ENCODE data around the gene NR4A1.
A peak's percentile ranks its signal among the peaks of the same experiment; 100 is the strongest.

NR4A1 gene

GRCh38 chr12:52056801-52057637, 5.8 kb downstream of the NR4A1 start:
- H3K4me3 ChIP-seq, result no peak overlapping the region
- no peak overlapping the region for H3K27ac ChIP-seq
- H3K27me3 ChIP-seq, result no peaks in the 10 kb centered on the region; a peak in 1 of 22 replicates
- H3K36me3 ChIP-seq, result peaks cover 0 to 48% (median 15%) of the 10 kb centered on the region in 11 experiments; a peak in 15 of 22 replicates
- peaks cover 0 to 45% (median 6%) of the 10 kb centered on the region in 11 experiments; a peak in 9 of 22 replicates for H4K20me1 ChIP-seq
- TF ChIP-seq Cebpa-rat (IDR thresholded peaks at IDR 0.05), result no peak
- no peak overlapping the region for H3K4me2 ChIP-seq
- H3K4me1 ChIP-seq, result peaks cover 0 to 14% (median 9%) of the 10 kb centered on the region in 10 experiments; a peak in 14 of 20 replicates
- H3K9me3 ChIP-seq (replicated peaks in 1 of 11), result no peaks in the 10 kb centered on the region
- no peak overlapping the region for H3K9ac ChIP-seq

DNA sequence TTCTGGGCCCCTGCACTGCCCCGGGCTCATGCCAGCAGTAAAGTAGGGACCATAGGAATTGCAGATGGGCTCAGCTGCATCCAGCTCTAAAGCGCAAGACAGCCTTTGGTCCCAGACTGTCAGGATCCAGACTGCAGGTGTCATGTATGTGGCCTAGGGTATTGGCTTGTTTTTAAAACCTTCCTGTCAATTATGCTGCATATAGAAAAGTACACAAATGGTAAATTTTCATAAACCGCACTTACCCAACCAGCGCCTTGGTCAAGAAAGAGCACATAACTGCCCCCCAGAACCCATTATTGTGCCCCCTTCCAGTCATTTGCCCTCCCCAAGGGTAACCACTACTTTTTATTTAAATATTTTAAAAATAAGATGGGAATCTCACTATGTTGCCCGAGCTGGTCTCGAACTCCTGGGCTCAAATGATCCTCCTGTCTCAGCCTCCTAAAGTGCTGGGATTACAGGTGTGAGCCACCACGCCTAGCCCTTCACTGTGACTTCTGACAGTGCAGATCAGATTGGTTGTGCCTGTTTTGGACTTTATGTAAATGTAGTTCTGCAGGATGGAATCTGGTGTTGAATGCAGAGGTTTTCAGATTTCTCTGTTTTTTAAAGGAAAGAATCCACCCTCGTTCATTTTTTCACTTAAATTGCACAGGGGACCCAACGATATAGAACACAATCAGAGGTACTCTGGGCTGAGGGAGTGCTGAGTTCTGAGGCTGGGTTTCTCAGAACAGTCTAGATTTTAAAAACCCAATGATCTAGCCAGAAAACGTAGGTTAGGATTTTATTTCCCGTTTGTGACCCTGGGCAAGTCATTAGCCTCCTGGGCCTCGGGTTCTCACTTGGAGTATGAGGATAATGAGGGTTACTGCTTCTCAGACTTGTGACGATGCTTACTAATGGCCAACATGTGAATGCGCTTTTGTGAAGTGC, 6.7 kb downstream of the NR4A1 start:
- TF ChIP-seq Cebpa-rat (IDR thresholded peaks at IDR 0.05), result no peak
- Histone ChIP-seq H3K9ac (no peak overlapping the region), H3K4me2 (no peak overlapping the region), H3K4me1 (peaks cover 0 to 5% (median under 1%) of the 10 kb centered on the region in 10 experiments; a peak in 7 of 20 replicates), H3K36me3 (peaks cover 0 to 48% (median 15%) of the 10 kb centered on the region in 11 experiments; a peak in 15 of 22 replicates), H3K4me3 (no peak overlapping the region), H3K27ac (no peak overlapping the region), H3K27me3 (no peaks in the 10 kb centered on the region), H3K9me3 (replicated peaks in 1 of 11) (no peaks in the 10 kb centered on the region), H4K20me1 (peaks cover 0 to 36% (median 0%) of the 10 kb centered on the region in 11 experiments; a peak in 5 of 22 replicates)

DNA sequence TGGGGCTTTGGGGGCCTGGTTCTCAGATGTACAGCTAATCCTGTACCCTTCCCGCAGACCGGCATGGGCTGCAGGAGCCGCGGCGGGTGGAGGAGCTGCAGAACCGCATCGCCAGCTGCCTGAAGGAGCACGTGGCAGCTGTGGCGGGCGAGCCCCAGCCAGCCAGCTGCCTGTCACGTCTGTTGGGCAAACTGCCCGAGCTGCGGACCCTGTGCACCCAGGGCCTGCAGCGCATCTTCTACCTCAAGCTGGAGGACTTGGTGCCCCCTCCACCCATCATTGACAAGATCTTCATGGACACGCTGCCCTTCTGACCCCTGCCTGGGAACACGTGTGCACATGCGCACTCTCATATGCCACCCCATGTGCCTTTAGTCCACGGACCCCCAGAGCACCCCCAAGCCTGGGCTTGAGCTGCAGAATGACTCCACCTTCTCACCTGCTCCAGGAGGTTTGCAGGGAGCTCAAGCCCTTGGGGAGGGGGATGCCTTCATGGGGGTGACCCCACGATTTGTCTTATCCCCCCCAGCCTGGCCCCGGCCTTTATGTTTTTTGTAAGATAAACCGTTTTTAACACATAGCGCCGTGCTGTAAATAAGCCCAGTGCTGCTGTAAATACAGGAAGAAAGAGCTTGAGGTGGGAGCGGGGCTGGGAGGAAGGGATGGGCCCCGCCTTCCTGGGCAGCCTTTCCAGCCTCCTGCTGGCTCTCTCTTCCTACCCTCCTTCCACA, 7.6 kb downstream of the NR4A1 start:
- no peak for TF ChIP-seq Cebpa-rat (IDR thresholded peaks at IDR 0.05)
- H3K36me3 ChIP-seq, result peaks cover 0 to 48% (median 15%) of the 10 kb centered on the region in 11 experiments; a peak in 15 of 22 replicates
- H3K4me1 ChIP-seq, result no peaks in the 10 kb centered on the region; a peak in 1 of 20 replicates
- no peak overlapping the region for H3K4me2 ChIP-seq
- no peaks in the 10 kb centered on the region for H3K27me3 ChIP-seq
- no peaks in the 10 kb centered on the region for H3K9me3 ChIP-seq (replicated peaks in 1 of 11)
- no peak overlapping the region for H3K9ac ChIP-seq
- H4K20me1 ChIP-seq, result peaks cover 0 to 27% (median 0%) of the 10 kb centered on the region in 11 experiments; a peak in 4 of 22 replicates
- no peak overlapping the region for H3K4me3 ChIP-seq
- no peak overlapping the region for H3K27ac ChIP-seq

DNA sequence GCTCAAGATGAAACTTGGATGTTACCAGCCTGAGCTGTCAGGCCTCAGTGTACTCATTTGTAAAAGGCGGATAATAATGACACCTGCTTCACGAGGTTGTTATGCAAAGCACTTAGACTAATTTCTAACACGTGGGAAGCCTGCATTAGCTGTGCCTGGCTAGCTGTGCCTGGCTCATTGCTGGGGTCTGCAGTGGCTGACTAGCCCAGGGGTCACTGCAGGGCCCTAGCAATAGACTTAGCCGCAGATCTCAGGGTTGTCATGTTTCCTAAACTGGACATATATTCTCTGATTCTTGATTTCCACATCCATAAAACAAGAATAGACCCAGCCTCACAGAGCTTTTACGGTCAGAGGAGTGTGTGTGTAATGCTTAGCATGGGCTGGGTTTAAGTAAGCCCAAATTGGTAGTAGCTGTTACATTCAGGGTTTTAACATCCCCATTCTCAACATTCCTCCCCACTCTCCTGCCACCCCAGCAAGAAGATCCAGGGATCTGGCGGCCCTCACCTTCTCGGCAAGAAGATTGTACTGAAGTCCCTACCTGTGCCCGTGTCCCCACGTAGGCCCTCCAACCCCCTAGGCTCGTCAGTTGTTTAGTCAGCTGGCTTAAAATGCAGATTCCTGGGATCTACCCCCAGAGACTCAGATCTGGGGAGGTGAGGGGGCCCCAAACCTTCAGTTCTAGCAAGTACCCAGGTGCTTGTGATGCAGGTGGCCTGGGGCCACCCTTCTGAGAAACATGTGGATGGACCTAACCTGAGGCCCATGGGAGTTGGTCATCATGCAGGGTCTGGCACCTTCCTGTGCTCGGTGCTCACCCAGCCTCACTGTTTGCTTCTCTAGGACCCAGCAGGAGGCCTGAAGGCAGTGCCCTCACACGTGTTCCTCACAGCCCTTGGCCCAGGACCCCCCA, 8.6 kb downstream of the NR4A1 start:
- H3K4me2 ChIP-seq, result no peak overlapping the region
- H3K9ac ChIP-seq, result peak overlapping the region in 1 of 11 experiments; percentile 10; a peak in 1 of 22 replicates
- no peaks in the 10 kb centered on the region for H3K4me1 ChIP-seq
- H4K20me1 ChIP-seq, result peaks cover 0 to 17% (median 0%) of the 10 kb centered on the region in 11 experiments; a peak in 2 of 22 replicates
- H3K27me3 ChIP-seq, result no peaks in the 10 kb centered on the region
- no peak overlapping the region for H3K27ac ChIP-seq
- no peak overlapping the region for H3K4me3 ChIP-seq
- no peaks in the 10 kb centered on the region for H3K9me3 ChIP-seq (replicated peaks in 1 of 11)
- TF ChIP-seq Cebpa-rat (IDR thresholded peaks at IDR 0.05), result no peak
- peaks cover 0 to 41% (median 15%) of the 10 kb centered on the region in 11 experiments; a peak in 15 of 22 replicates for H3K36me3 ChIP-seq

- H3K4me1 ChIP-seq, result no peaks in the 10 kb centered on the region
- H3K9me3 ChIP-seq (replicated peaks in 1 of 11), result no peaks in the 10 kb centered on the region
- peaks cover 0 to 36% (median 15%) of the 10 kb centered on the region in 11 experiments; a peak in 15 of 22 replicates for H3K36me3 ChIP-seq
- no peak overlapping the region for H3K27ac ChIP-seq
- H3K4me3 ChIP-seq, result no peak overlapping the region
- H3K9ac ChIP-seq, result peak overlapping the region in 1 of 11 experiments; percentile 10; a peak in 1 of 22 replicates
- H3K4me2 ChIP-seq, result no peak overlapping the region
- no peaks in the 10 kb centered on the region for H3K27me3 ChIP-seq
- TF ChIP-seq Cebpa-rat (IDR thresholded peaks at IDR 0.05), result no peak
- H4K20me1 ChIP-seq, result peaks cover 0 to 11% (median 0%) of the 10 kb centered on the region in 11 experiments; a peak in 2 of 22 replicates
These were observed 9.4 kb downstream of the NR4A1 start for GRCh38 chr12:52060498-52061177.

DNA sequence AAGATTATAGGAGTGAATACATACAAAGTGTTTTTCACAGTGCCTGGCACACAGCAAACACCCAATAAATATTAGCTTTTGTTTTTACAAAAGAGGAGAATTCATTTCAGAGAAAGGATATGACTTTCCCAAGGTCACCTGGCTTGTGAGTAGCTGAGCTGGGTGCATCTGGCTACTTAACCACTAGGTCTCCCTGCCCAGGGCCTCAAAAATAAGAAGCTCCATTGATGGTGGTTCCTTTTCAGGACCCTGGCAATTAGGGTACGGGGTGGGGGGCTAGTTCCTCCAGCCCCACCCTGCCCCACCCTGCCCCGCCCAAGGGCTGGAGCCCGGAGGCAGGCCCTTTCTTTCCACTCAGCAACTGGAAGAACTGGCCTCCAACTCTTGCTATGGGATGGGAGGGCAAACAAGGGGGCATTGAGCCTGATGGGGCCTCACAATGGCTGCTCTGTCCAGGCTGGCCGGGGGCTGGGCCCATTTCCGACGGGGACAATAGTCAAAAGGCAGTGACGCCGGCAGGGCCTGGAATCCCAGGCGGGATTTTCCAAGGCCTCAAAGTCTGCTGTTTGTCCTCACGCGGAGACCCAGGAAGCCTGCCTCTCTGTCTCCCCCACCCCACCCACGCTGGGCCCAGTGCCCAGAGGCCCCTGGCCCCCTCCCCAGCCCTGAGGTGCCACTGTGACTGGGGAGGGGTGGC, 10.4 kb downstream of the NR4A1 start:
- peaks cover 0 to 6% (median 4%) of the 10 kb centered on the region in 10 experiments; a peak in 15 of 20 replicates for H3K4me1 ChIP-seq
- H3K27me3 ChIP-seq, result no peaks in the 10 kb centered on the region
- H3K9ac ChIP-seq, result no peak overlapping the region
- no peak for TF ChIP-seq Cebpa-rat (IDR thresholded peaks at IDR 0.05)
- H4K20me1 ChIP-seq, result peaks cover 0 to 6% (median 0%) of the 10 kb centered on the region in 11 experiments; a peak in 2 of 22 replicates
- peaks cover 0 to 29% (median 11%) of the 10 kb centered on the region in 11 experiments; a peak in 15 of 22 replicates for H3K36me3 ChIP-seq
- H3K4me2 ChIP-seq, result no peak overlapping the region
- no peak overlapping the region for H3K27ac ChIP-seq
- no peak overlapping the region for H3K4me3 ChIP-seq
- H3K9me3 ChIP-seq (replicated peaks in 1 of 11), result no peaks in the 10 kb centered on the region
